GM18870 (cell line): ENCODE results near the gene PLCD3.

Experiments used
- ATAC-seq: cut with Tn5 transposase; IDR thresholded peaks from one replicate; pipeline ENCODE4 v1.9.1; 2021; ENCODE audit warnings: moderate library complexity; ENCODE audit not compliant: unreplicated experiment

Gene PLCD3

DNA sequence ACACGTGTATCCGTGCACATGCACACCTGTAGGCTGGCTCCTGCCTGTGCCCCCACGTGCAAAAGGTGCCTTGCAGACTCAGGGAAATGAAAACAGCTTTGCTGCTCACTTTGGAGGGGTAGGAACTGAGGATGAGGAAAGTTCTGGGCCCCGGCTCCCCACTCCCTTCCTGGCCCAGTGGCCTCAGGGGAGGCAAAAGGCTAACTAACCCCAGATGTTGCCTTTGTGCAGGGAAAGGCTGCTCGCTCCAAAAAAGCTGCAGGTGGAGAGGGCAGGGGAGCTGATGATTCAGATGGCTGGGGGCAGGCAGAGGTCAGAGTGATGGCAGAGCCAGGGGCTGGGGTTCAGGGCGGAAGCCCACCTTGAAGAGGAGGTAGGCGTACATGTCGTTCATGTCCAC, 12.4 kb downstream of the PLCD3 start:
- ATAC-seq: no peak

DNA sequence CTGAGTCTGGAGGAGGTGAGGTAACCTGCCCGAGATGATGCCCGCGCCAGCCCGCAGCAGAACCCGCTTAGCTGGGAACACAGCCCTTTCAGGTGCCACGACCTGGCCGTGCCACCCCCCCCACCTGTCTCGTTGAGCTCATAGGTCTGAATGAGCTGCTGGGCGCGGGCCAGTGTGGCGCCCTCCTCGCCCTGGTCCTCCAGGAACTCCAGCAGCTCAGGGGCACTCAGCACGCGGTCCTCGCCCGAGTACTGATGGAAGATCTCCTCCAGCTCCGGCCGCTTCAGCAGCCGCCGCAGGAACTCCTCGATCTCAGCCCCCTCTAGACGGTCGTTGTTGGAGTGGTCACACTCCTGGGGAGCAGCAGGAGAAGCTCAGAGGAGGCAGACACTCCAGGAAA, 13.6 kb downstream of the PLCD3 start:
- no peak for ATAC-seq

- ATAC-seq: no peak
These were observed 14.3 kb downstream of the PLCD3 start for GRCh38 chr17:45117848-45118646.

- ATAC-seq: no peak
These were observed 15.0 kb downstream of the PLCD3 start for GRCh38 chr17:45117334-45117733.

DNA sequence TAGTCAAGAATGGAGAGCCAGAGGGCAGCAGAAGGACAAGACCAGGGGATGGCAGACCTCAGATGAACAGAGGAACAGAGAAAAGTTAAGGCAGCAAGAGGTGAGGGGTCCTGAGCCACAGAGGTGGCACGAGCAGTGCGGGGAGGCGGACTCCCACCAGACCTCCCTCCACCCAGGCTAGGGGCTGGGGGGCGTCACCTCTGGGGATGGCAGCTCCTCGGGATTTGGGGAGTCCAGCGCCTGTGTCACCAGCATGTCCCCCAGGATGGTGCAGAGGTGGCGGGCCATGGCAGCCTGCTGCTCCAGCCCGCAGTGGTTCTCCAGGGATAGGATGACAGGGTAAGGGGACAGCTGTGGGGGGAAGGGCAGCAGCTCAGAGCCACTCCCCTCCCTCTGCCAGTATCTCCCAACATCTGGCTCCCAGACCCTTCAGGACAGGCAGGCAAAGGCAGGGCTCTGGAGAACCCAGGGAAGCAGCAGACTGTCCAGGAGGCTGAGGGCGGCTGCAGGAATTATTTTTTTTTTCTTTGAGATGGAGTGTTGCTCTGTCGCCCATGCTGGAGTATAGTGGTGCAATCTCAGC, 15.8 kb downstream of the PLCD3 start:
- ATAC-seq: no peak

DNA sequence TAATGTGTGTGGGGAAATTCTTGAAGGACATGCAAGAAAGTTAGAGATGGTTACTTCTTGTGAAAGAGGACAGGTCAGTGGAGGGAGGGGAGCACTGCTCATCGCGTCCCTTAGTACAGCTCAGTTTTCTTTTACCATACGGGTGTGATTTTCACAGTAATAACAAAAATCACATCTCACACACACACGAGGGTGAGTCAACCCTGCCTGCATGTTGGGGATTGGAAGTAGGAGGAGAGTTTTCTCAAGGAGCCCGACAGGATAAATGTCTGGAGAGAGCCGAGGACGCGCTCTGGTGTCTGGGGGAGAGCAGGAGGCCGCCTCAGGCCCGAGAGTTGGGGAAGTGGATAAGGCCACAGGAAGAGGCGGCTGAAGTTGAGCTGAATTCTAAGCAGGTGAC, 16.4 kb downstream of the PLCD3 start:
- no peak for ATAC-seq

- no peak for ATAC-seq
These were observed 17.2 kb downstream of the PLCD3 start for GRCh38 chr17:45115015-45115625.

GRCh38 chr17:45114117-45114932, 18.0 kb downstream of the PLCD3 start:
- ATAC-seq: no peak

- no peak for ATAC-seq
These were observed 18.9 kb downstream of the PLCD3 start for GRCh38 chr17:45113424-45113754.

DNA sequence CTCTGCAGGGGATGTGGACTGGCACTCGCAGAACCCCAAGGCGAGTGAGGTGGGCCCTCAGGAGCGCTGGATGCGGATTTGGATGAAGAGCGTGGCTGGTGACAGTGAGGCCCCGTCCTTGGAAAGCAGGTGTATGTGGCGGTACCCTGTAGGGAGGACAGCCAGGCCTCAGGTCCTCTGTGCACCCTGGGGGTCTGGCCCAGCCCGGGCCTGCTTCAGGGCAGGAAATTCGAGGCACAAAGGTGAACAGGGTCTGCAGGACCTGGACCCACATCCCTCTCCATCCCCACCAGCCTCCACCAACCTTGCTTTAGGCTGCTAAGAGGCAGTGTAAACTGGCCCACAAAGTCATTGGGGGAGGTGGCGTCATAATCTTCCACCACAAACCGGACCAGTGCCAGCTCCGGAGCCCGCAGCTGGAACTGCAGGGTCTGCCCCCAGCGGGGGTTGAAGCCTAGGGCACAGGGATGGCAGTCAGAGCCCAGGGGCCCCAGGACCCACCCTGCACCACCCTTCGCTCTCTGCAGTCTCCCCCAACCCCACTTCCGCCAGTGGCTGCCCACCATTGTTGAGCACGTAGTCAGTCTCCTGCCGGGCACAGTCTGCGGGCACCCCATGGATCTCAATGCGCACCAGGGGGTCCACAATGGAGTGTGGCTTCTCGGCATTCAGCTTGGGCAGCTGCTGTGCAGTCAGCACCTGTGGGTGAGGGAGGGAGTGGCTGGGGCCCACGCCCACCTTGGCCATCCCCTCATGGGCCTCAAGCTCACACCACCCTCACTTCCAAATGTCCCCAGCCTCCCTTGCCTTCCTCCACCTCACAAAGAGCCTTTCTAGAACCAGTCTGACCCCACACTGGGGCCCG, 19.5 kb downstream of the PLCD3 start:
- ATAC-seq: no peak

- ATAC-seq: no peak
These were observed 20.5 kb downstream of the PLCD3 start for GRCh38 chr17:45111850-45112249.

DNA sequence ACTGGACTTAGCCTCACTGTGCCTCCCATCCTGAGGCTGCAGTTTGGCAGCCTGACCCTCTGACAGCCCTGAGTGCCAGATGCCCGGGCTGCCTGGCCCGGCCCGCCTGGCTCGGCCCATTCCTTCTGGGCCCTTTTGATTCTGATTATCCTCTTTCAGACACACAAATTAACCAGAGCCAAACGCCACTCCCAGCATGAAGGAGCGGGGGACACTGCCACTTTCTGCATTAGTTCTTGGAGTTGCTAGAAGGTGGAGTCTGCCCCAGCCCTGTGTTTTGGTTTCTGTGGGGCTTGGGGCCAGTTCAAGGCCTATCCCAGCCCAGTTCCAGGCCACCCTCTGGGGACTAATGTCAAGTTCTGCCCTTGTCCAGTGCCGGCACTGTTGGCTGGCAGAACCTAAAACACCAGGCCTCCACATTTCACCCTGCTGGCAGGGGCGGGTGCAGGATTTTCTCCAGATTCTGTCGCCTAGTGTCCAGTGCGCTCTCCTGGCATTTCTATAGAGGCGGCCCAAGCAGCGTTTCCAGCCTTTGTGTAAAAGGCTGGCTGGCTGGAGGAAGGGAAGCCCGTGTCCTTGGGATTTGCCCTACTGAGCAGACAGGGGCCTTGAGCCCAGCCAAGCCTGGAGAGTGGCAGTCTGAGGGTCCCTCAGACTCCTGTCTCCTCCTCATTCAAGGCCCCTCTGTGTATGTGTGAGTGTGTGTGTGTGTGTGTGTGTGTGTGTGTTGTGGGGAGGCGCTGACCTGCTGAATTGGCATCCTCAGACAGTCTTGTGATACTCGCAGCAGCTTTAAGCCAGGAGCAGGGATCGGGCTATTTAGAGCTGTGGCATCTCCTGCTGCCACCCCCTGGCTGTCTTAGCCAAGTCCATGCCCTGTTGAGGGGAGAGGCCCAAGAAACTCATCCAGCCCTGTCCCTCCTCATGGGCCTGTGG, 21.4 kb downstream of the PLCD3 start:
- no peak for ATAC-seq

- ATAC-seq: no peak
These were observed 23.5 kb downstream of the PLCD3 start for GRCh38 chr17:45108595-45109521.

GRCh38 chr17:45108051-45108450, 24.3 kb downstream of the PLCD3 start:
- no peak for ATAC-seq

DNA sequence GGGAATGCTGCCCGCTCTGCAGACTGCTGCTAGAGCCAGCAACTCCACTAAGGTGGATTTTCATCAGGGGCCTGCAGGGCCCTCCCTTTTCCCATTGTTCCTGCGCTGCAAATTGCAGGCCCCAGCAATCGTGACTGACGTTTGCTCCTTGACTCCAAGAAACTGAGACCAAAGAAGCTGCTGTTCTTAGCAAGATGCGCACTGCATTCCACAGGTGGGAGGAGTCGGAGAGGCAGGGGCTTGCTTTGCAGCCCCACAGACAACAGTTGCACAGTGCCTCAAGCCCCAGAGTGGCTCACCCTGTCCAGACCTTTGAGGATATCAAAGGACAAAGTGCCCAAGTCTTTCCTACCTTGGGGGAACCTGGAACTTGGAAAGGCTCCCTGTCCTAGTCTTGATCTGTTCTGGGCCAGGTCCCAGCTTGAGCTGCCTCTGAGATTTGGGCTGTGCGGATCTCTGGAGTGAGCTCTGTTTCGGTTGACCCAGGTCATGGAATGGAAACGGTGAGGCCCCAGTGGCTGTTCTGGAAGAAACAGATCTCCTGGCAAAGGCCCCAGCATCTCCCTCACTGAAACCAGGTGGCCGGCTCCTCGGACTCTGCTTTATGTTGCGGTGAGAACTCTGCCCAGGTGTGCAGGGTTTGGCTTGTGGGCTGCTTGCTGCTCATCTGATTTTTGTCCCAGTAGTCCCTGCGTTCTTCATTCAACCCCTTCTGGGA, 24.9 kb downstream of the PLCD3 start:
- no peak for ATAC-seq

GRCh38 chr17:45106582-45106981, 25.7 kb downstream of the PLCD3 start:
- ATAC-seq: no peak

DNA sequence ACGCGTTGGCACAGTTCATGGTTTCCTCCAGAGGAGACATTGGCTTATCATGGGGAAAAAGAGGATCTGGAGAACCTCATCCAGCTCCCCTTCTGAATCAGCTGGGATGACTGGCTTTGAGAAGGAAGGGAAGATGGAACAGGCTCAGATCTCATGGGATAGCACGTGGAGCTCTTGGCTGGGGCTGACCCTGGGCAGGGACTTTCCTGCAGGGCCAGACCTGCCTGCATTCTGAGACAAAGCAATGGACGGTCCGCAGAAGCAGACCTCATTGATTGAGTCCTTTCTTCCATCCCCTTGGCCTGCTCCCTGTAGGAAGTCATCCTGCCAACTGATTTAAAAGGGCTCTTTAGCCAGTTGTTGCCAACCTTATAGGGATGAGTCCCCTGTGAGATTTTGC, 26.2 kb downstream of the PLCD3 start:
- ATAC-seq: no peak
